Ecto neural progenitor cell (in vitro differentiated cells): ENCODE data around the gene TLCD3B.
"Not testable (repeated sequence)": the region's sequence is repeated elsewhere in the genome, so short reads cannot be mapped to it uniquely, and the experiment has no call there.

Source experiments
- DNase-seq: peaks from one replicate; pipeline ENCODE4 v3.0.0-alpha.2; 2018; ENCODE audit warnings: low spot score

Gene TLCD3B

GRCh38 chr16:30060836-30061554 is 29.9 kb upstream of the TLCD3B start:
- no peak for DNase-seq

- DNase-seq, result no peak
Measured at GRCh38 chr16:30060346-30060745, 29.3 kb upstream of the TLCD3B start.

- peak; percentile 82 for DNase-seq
Measured at GRCh38 chr16:30054959-30055553, 24.0 kb upstream of the TLCD3B start.

GRCh38 chr16:30054451-30054850 is 23.4 kb upstream of the TLCD3B start:
- DNase-seq, result no peak

DNA sequence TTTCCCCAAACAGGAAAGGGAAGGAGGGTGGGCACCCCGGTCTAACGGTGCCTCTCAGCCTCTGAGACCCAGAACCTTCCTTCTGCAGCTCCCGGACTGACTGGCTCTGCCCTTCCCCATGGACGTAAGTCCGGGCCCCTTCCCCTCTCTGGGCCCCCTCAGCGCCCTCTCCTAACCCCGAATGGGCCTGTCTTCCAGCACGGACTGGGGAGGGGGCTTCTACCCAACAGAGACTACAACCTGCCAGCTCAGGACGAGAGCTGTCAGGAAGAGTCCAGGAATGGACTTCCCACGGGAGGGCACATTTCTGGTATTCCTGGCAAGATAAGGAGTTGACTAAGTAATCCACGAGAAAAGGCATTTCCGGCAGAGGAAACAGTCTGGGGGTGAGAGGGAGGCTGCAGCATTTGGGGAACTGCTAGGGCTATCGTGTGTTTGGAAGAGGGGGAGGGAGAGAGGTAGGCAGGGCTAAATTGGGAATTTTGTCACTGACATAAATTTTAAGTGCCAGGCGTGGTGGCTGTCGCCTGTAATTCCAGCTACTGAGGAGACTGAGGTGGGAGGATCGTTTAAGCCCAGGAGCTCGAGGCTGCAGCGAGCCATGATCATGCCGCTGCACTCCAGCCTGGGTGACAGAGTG is 22.4 kb upstream of the TLCD3B start:
- DNase-seq, result no peak

DNA sequence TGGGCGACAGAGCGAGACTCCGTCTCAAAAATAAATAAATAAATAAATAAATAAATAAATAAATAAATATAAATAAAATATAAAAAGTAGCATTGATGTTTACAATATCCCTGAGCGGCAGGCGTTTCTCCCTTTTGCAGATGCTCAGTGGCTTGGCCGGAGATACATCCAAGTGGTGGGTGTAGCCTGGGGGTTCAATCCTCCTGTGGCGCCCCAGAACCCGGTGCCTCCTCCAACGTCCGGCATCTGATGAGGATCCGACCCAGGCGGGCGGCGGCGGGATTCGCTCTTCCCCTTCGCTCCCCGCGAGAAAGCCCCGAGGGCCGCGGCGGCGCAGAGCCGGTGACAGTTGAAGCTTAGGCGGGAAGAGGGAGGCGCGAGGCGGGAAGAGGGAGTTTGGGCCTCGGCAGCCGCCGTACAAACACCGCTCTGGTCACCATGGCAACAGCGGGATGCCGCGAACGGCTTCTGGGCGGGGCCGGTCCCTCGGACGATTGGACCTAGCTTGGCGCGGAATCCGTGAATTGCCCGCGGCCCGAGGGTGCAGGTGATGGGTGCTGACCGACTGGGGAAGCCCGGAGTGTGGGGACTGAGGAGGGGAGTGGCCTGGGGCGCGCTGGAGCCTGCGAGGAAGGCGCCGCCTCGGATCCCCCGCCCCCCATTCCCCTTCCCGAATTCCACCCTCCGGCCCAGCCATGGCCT is 21.8 kb upstream of the TLCD3B start:
- peak; percentile 97 for DNase-seq

DNA sequence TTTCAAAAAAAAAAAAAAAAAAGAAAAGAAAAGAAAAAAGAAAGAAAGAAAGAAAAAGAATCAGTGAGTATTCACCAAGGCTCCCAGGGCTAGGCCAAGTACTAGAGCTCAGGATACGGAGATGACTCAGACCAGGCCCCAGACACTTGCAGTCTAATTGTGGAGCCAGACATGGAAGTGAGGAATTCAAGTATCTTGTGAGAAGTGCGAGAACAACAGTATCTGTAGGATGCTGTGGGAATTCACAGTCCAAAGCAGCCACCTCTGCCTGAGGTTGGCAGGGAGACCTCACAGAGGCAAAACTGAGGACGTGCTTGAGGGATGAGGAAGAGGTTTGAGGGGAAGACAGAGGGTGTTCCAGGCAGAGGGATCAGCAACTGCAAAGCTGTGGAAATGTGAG is 20.4 kb upstream of the TLCD3B start:
- no peak for DNase-seq

DNA sequence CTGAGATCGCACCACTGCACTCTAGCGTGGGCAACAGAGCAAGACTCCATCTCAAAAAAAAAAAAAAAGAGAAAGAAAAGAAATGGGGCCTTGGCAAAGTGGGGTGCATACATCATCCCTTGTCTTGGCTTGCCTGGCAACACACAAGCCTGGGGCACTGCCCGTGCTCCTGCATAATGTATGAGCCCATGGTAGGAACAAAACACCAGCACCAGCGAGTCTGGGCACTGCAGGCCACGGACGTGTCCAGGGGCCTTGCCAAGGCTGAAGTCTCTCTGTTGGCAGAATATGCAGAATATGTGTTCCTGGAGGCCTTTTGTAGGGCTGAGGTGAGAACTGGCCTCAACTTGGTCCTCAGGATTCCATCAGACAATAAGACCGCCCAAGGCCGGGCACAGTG is 18.8 kb upstream of the TLCD3B start:
- no peak for DNase-seq

DNA sequence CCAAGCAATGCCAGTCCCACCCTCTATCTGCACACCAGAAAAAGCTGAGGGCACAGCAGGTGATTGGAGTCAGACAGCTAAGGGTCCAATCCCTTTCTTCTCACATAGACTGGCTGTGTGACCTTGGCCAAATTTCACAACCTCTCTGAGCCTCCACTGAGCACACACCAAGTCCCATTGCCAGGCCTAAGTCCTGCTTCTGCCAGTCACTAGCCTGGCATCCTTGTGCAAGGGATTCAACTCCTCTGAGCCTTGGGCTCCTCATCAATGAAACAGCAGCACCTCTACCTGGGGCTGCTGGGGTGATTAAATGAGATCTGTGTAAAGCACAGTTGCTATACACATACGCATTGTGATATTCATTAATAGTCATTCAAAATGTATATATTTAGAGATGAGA is 15.5 kb upstream of the TLCD3B start:
- no peak for DNase-seq

GRCh38 chr16:30046178-30046577 is 15.1 kb upstream of the TLCD3B start:
- no peak for DNase-seq

DNA sequence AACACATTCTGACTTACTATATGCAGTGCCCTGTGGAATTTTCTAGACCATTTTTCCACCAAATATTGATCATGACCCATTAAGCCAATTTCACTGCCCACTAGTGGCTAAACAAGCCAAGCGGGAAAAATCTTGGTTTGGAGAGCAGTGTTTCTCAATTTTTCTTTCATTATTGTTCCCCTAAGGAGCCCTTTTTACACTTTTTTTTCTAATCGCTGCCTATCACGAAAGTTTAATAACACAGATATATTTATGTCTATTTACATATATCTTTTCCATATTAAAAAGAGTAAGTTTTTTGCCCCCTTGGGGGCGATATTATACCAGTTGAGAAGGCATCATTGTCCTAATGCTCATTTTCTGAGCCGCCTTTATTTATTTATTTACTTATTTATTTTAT is 10.8 kb upstream of the TLCD3B start:
- no peak for DNase-seq

DNA sequence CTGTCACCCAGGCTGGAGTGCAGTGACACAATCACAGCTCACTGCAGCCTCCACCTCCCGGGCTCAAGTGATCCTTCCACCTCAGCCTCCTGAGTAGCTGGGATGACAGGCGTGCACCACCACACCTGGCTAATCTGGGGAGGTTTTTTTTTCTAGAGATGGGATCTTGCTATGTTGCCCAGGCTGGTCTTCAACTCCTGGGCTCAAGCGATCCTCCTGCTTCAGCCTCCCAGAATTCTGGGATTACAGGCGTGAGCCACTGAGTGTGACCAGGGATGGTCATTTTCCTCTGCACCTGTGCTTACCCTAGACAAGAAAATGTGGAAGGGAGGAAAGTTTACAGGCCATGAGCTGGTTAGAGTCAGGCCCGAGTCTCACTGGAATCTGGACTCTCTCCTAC is 9.6 kb upstream of the TLCD3B start:
- not testable (repeated sequence) for DNase-seq

- DNase-seq, result no peak
Measured at GRCh38 chr16:30040221-30040620, 9.2 kb upstream of the TLCD3B start.

DNA sequence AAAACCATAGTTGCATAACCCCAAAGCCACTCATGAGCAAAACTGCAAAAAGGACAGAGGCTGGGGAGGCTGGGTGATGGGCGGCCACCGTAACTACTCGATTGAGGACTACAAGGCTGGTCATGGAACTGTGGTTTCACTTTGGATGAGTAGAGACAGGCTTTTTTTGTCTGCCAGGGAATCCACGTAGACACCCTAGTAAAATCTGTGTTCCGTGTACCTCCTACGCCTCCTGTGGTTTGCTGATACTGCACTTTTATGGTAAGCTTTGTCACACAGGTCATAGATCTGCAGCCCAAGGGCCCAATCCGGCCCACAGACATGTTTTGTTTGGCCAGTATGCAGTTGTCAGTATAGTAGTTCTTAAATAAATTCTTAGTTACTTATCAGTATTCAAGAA is 2.2 kb upstream of the TLCD3B start:
- DNase-seq, result no peak

DNA sequence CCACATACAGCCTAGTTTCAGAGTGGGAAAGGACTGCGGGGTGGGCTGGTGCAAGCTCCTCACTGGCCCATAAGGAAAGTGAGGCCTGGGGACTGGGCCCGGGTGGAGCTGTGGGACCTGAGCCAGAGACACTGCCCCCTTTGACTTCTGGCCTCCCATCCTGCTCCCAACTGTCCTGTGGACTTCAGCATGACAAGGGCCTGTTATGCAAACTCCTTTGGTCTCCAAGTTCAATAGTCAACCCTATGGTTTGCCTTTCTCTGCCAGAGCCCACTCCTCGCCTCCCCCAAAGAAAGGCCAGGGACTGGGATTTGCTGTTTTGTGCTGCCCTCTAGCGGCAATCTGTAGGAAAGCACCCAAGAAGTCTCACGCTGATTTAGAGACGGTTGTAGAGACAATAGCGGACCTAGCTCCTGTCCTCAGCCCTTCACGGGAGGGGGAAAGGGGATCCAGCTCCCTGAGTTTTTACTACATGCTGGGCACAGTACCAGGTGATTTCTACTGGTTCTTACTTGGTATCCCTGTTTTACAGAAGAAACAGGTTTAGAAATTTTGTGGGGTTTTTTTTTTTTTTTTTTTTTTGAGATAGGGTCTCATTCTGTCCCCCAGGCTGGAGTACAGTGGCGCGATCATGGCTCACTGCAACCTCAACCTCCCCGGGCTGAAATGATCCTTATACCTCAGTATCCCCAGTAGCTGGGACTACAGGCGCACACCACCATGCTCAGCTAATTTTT is 1.2 kb upstream of the TLCD3B start:
- DNase-seq, result peak; percentile 79

- DNase-seq, result no peak
Measured at GRCh38 chr16:30031477-30031918, 427 bp upstream of the TLCD3B start.

DNA sequence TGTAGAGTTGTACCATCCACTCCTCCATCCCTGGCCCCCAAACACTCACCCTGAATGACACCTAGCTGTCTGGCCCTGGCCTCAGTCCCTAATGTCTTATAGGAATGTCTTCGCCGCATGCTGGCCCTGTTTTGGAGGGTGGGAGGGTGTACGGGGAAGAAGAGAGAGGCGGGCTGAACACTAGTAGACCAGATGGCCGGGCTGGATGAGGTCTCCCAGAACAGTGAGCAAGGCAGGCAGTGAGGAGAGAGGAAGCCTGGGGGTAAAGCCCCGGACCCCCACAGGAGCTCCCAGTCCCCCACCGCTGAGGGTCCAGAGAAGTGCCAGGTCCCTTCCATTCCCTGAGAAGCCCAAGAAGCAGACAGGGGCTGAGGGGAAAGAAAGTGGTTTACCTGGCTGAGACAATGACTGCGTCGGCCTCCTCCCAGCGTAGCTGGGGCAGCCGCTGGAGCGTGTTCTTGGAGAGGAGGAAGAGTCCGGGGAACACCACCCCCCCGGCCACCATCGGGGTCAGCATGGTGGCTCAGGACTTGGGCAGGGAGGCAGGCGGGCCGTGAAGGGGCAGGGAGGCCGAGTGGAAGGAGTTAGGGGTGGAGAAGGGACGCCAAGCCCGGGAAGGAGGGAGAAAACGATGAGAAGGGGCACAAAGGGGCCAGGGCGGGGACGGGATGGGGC is 923 bp downstream of the TLCD3B start:
- no peak for DNase-seq

DNA sequence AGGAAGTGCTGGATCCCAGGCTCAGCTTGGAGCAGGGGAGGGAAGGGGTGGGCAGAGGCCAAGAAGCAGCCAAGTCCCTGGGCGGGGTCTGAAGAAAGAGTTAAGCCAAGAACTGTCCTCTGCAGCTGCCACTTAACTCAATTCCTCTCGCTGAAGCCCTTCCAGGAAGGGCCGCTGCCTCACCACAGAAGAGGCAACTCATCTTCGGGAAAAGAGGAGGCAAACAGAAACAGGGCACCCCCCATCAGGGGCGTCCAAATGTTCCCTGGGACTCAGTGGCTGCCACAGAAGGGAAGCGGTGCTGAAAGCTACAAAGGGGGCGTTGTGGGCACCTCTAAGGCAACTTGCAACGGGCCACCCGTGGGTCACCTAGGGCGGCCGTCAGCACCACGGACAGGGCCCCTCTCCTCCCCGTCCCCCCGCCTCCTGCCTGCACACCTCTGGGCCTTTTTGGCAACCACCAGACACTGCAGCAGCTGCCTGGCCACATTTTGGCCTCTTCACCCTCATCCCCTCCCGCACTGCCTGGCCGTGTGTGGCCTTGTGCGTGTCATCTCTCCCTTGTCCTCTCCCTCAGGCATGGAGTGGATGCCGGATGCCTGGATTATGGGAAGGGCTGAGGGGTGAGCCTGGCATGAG is 2.5 kb downstream of the TLCD3B start:
- peak; percentile 83 for DNase-seq

GRCh38 chr16:30027588-30028437 is 3.3 kb downstream of the TLCD3B start:
- no peak for DNase-seq

- DNase-seq, result no peak
Measured at GRCh38 chr16:30026449-30026848, 4.6 kb downstream of the TLCD3B start.
